Putamen (tissue), 1 donor: ENCODE measurements around the gene SPATS2.
"Not testable (repeated sequence)": the region's sequence is repeated elsewhere in the genome, so short reads cannot be mapped to it uniquely, and the experiment has no call there.

Experiments used
- DNase-seq: peaks from one replicate; pipeline ENCODE4 v3.0.0-alpha.2; 2016; ENCODE audit warnings: low spot score

SPATS2 gene

GRCh38 chr12:49470986-49471385 lies 103.7 kb downstream of the SPATS2 start:
- no peak for DNase-seq

GRCh38 chr12:49471557-49471956 lies 104.3 kb downstream of the SPATS2 start:
- no peak for DNase-seq

DNA sequence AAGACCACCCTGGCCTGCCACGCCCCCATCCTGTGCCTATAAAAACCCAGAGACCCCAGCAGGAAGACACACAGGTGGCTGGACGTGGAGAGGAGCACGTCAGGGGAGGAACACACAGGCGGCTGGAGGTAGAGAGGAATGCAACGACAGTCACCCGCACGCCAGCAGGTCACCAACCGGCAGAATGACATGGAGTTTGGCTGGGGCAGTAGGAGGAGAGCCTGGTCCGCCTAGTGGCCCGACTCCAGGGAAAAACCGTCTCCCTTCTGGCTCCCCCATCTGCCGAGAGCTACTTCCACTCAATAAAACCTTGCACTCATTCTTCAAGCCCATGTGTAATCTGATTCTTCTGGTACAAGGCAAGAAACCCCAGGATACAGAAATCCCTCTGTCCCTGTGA lies 108.8 kb downstream of the SPATS2 start:
- no peak for DNase-seq

GRCh38 chr12:49478949-49479664 lies 111.8 kb downstream of the SPATS2 start:
- no peak for DNase-seq

GRCh38 chr12:49482095-49483051 lies 115.1 kb downstream of the SPATS2 start:
- no peak for DNase-seq

- DNase-seq = no peak
Observed at GRCh38 chr12:49483619-49484018, 116.4 kb downstream of the SPATS2 start.

- no peak for DNase-seq
Observed at GRCh38 chr12:49487605-49488004, 120.3 kb downstream of the SPATS2 start.

DNA sequence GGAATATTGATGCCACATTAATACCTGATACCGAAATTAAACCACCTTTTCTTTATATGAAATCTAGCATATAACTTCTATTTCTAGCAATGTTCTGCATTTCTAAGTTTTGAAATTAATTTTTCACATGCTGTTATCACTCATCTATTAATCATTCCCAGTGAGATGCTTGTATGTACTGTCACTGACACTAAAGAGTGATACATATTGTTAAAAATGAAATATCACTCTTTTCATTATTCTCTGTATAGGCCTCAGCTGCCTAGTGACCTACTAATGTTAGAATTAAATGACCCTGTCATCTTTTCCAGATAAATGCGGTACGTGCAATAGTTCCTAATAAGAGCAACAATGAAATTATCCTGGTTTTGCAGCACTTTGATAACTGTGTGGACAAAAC lies 121.9 kb downstream of the SPATS2 start:
- DNase-seq = no peak

GRCh38 chr12:49489720-49490119 lies 122.5 kb downstream of the SPATS2 start:
- DNase-seq = peak; percentile 2

- DNase-seq = no peak
Observed at GRCh38 chr12:49491823-49492222, 124.6 kb downstream of the SPATS2 start.

DNA sequence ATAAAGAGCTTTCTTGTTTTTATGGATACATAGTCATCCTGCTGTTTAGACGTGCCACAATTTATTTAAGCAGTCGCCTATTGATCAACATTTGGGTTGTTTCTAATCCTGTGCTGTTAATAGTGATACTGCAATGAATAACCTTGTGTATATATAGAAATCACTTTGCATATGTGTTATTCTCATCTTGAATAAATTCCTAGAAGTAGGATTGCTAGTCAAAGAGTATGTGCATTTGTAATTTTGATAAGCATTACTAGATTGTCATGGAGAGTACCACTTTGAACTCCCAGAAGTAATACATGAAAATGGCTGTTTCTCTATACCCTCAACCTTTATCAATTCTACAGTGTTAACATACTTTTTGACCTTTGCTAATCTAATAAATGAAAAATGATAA lies 126.6 kb downstream of the SPATS2 start:
- DNase-seq = no peak

GRCh38 chr12:49496417-49497360 lies 129.4 kb downstream of the SPATS2 start:
- peak; percentile 3 for DNase-seq

DNA sequence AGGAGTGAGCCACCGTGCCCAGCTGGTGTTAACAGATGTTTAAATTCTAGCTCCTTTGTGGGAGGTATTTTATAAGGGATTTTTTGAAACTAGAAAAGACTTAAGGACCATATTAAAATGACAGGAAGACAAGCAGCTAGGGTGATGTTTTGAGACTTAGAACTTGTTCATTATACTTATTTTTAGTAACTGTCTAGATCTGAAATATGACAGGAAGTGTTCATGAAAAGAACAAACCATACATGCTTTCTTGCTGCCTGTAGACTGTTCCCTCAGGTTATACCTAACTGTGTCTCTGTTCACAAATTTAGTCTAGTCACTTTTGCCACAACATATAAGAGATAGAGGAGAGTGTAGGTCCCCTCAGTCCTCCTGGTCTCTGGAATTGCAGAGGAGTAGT lies 134.6 kb downstream of the SPATS2 start:
- DNase-seq = no peak

DNA sequence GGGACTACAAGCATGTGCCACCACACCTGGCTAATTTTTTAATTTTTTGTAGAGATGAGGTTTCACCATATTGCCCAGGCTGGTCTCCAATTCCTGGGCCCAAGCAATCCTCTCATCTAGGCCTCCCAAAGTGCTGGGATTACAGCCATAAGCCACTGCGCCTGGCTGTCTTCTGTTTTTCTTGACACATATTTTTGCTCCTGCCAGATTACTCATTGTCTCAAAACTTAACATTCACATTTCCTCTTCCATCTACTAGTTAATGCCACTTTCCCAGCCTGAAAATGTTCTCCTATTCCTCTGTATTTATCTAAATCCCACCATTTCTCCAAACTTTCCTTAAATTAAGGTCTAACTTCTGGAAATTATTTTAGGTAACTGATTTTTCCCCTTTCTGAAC lies 135.3 kb downstream of the SPATS2 start:
- no peak for DNase-seq

DNA sequence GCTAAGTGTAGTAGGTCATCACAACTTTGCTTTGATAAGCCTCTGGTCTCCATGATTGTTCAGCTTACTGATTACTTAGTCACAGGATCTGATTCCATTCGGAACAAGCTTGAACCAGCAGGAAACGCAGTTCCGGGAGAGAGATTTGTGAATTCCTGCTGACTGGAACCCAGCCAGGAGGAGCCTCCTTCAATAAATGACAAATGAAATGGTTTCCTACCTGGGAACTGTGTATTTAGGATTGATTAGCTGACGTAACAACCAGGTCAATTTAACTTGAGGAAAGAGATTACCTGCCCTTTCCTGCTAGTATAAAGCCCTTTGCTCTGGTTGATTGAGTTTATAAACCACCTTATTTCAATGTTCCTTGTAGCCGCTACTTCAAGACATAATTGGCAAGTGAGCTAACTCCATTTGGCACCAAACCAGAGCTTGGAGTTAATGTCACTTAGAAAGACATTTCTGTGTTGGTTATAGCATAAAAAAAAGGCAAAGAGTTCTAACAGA lies 136.5 kb downstream of the SPATS2 start:
- DNase-seq = no peak

DNA sequence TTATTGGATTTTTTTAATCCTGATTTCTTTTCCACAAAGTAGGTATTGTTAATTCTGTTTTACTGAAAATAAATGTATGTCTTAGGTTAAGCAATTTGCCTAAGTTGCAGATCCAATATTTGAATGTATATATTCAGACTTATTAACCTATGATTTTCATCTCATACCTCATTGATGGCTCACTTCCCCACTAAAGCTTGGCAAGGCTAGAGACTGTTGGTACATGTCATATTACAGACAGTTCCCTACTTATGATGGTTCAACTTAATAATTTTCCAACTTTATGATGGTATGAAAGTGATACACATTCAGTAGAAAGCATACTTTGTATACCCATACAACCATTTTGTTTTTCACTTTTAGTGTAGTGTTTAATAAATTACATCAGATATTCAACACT lies 138.4 kb downstream of the SPATS2 start:
- no peak for DNase-seq

GRCh38 chr12:49507139-49507538 lies 139.9 kb downstream of the SPATS2 start:
- no peak for DNase-seq

DNA sequence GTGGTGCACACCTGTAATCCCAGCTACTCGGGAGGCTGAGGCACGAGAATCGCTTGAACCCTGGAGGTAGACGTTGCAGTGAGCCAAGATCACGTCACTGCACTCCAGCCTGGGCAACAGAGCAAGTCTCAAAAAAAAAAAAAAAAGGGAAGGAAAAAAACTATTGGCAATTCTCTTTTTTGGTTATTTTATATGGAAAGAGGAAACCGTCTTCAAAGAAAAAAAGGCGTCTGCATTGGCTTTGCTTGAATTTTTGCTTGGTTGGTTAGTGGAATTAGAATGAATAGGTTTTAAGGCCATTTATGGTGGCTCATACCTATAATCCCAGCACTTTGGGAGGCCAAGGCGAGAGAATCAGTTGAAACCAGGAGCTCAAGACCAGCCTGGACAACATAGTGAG lies 142.4 kb downstream of the SPATS2 start:
- DNase-seq = not testable (repeated sequence)

GRCh38 chr12:49511410-49511809 lies 144.1 kb downstream of the SPATS2 start:
- DNase-seq = no peak

DNA sequence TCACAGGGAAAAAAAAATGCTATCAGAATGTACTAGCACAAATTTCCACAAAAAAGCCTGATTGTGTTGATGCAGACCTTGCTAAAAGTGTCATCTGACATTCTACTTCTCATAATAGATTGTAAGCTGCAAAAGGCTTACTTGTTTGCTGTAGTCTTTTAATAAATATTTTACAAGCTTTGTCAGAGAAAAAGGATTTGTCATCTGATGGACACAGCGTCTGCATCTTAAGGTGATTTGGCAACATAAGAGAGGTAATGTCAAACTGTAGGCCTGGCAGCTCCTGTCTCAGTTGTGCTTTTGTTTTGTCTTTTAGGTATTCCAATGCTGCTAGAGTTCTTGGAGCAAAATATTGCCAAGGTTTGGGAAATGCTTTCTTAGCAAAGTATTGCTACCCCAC lies 145.3 kb downstream of the SPATS2 start:
- no peak for DNase-seq

DNA sequence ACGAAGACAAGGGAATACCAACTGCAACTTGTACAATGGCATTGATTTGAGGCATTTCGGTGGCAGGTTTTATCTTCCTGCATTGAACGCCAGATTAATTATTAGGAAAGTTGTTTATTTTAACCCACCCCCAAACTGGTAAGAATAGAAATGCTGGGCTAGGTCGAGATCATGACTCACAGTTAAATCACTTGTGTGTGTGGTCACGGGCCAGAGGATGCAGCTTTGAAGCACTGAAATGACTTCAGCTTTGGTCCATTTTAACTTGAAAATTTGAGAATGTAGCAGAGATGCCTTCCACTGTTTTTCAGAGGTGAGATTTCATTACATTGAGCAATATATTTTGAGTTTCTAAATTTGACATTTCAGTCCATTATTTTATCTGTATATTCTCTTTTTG lies 148.0 kb downstream of the SPATS2 start:
- DNase-seq = no peak
